IMR-90 (cell line): ENCODE data around the gene ARHGAP28. TPM values are rescaled to one million over a fixed set of nuclear protein-coding genes. Genes with fewer than 3 reads are reported as not detected.

Experiments used
- ATAC-seq: fragments of 200-7000 bp; cut with Tn5 transposase; 2 replicates; pipeline ENCODE4 v1.9.1; 2020; ENCODE audit warnings: low read depth, mild to moderate bottlenecking, moderate library complexity
- BruUV-seq: library from RNA; stranded (reverse); fragments of 400-500 nt; replicated peaks from 2 replicates; lab custom pipeline; 2021; lab: Mats Ljungman, UMichigan
- CTCF ChIA-PET: fragments of 300-600 bp; formaldehyde crosslinking; extraction: SDS; loops from one replicate; lab custom pipeline; 2021; ENCODE audit warnings: antibody characterized with exemption; lab: Yijun Ruan, JAX
- POLR2A ChIA-PET: fragments of 300-600 bp; sonication (Branson Sonifier 250); formaldehyde crosslinking; loops from one replicate; lab custom pipeline; 2022; ENCODE audit warnings: antibody characterized with exemption; ENCODE audit not compliant: unreplicated experiment; lab: Charles Lee
- DNase-seq: peaks from one replicate; pipeline ENCODE4 v3.0.0; 2013
- H2AFZ ChIP-seq: replicated peaks from 2 replicates; pipeline ENCODE3; 2013; ENCODE audit warnings: low read length, mild to moderate bottlenecking; ENCODE audit not compliant: poor library complexity
- H2AK5ac ChIP-seq: 2 replicates; pipeline ENCODE4 v1.6.1; 2013; ENCODE audit warnings: low read depth, low read length, inconsistent platforms
- H2AK9ac ChIP-seq: replicated peaks from 2 replicates; pipeline ENCODE3; 2013; ENCODE audit warnings: mild to moderate bottlenecking, low read depth, low read length, moderate library complexity; ENCODE audit not compliant: poor library complexity
- H2BK120ac ChIP-seq: 2 replicates; pipeline ENCODE4 v1.6.1; 2013; ENCODE audit warnings: low read depth, low read length, inconsistent platforms
- H2BK15ac ChIP-seq: 3 replicates; pipeline ENCODE4 v1.6.1; 2013; ENCODE audit warnings: low read depth, low read length, inconsistent platforms
- H2BK20ac ChIP-seq: 2 replicates; pipeline ENCODE4 v1.6.1; 2013; ENCODE audit warnings: low read depth, mild to moderate bottlenecking, inconsistent platforms, low read length, moderate library complexity
- H2BK5ac ChIP-seq: 2 replicates; pipeline ENCODE4 v1.6.1; 2013; ENCODE audit warnings: mild to moderate bottlenecking, low read depth, low read length, inconsistent platforms; ENCODE audit not compliant: poor library complexity, severe bottlenecking
- H3K14ac ChIP-seq: replicated peaks from 2 replicates; pipeline ENCODE4 v1.6.1; 2013; ENCODE audit warnings: low read depth, low read length, inconsistent platforms
- H3K18ac ChIP-seq: 2 replicates; pipeline ENCODE4 v1.6.1; 2013; ENCODE audit warnings: low read depth, low read length, control low read depth
- H3K23ac ChIP-seq: 2 replicates; pipeline ENCODE4 v1.6.1; 2013; ENCODE audit warnings: low read depth, low read length, inconsistent platforms
- H3K27ac ChIP-seq: 2 replicates; pipeline ENCODE4 v1.5.1; 2013; ENCODE audit warnings: mild to moderate bottlenecking, control low read depth, low read length; ENCODE audit not compliant: insufficient read depth
- H3K27me3 ChIP-seq: 2 replicates; pipeline ENCODE4 v1.6.1; 2013; ENCODE audit warnings: low read length; ENCODE audit not compliant: control insufficient read depth, insufficient read depth
- H3K36me3 ChIP-seq: 2 replicates; pipeline ENCODE4 v1.6.1; 2013; ENCODE audit warnings: low read length, mixed read lengths; ENCODE audit not compliant: control insufficient read depth, insufficient read depth
- H3K4ac ChIP-seq: 2 replicates; pipeline ENCODE4 v1.6.1; 2013; ENCODE audit warnings: low read depth, low read length, inconsistent platforms
- H3K4me1 ChIP-seq: 2 replicates; pipeline ENCODE4 v1.6.1; 2013; ENCODE audit warnings: low read length, mixed read lengths; ENCODE audit not compliant: control insufficient read depth, insufficient read depth
- H3K4me2 ChIP-seq: 2 replicates; pipeline ENCODE4 v1.6.1; 2013; ENCODE audit warnings: low read depth, mild to moderate bottlenecking, control low read depth, low read length, moderate library complexity
- H3K4me3 ChIP-seq: 2 replicates; pipeline ENCODE4 v1.5.1; 2013; ENCODE audit warnings: low read depth, mild to moderate bottlenecking, control low read depth, low read length, moderate library complexity; ENCODE audit not compliant: insufficient read depth
- H3K56ac ChIP-seq: 2 replicates; pipeline ENCODE4 v1.6.1; 2013; ENCODE audit warnings: low read length, inconsistent platforms; ENCODE audit not compliant: insufficient read depth; ENCODE audit errors: extremely low read depth
- H3K79me1 ChIP-seq, 2 experiments: 2 replicates each; pipeline ENCODE4 v1.6.1; 2013; ENCODE audit warnings: low read length in 2 of 2, inconsistent platforms in 1 of 2, low read depth in 1 of 2
- H3K9ac ChIP-seq: 2 replicates; pipeline ENCODE4 v1.6.1; 2013; ENCODE audit warnings: low read depth, low read length, control low read depth
- H3K9me1 ChIP-seq: 2 replicates; pipeline ENCODE4 v1.6.1; 2013; ENCODE audit warnings: low read length, inconsistent platforms; ENCODE audit not compliant: insufficient read depth
- H3K9me3 ChIP-seq: 2 replicates; pipeline ENCODE4 v1.6.1; 2013; ENCODE audit warnings: low read length; ENCODE audit not compliant: control insufficient read depth, insufficient read depth
- H4K20me1 ChIP-seq: 2 replicates; pipeline ENCODE4 v1.6.1; 2013; ENCODE audit warnings: low read length, inconsistent platforms; ENCODE audit not compliant: insufficient read depth
- H4K5ac ChIP-seq: 2 replicates; pipeline ENCODE4 v1.6.1; 2013; ENCODE audit warnings: mild to moderate bottlenecking, low read depth, low read length, control low read depth
- H4K8ac ChIP-seq, 2 experiments: 2 replicates each; pipeline ENCODE4 v1.6.1; 2013; ENCODE audit warnings: low read depth in 2 of 2, low read length in 2 of 2, control low read depth in 1 of 2, inconsistent platforms in 1 of 2
- H4K91ac ChIP-seq: 2 replicates; pipeline ENCODE4 v1.6.1; 2013; ENCODE audit warnings: low read depth, low read length, inconsistent platforms; ENCODE audit not compliant: insufficient read depth
- BHLHE40 ChIP-seq: fragments of 150-350 bp; IDR thresholded peaks from 2 replicates; pipeline ENCODE4 v1.6.1; 2016; ENCODE audit warnings: mild to moderate bottlenecking, low read depth, low read length
- CEBPB ChIP-seq: IDR thresholded peaks from 2 replicates; pipeline ENCODE4 v1.6.1; 2012; ENCODE audit warnings: low read depth, low read length, improper control_type of control experiment
- CHD1 ChIP-seq: IDR thresholded peaks from 2 replicates; pipeline ENCODE4 v1.6.1; 2012; ENCODE audit warnings: low read depth, low read length, improper control_type of control experiment
- CTCF ChIP-seq: conservative IDR thresholded peaks from 2 replicates; pipeline ENCODE4 v1.5.1; 2012; ENCODE audit warnings: mild to moderate bottlenecking, low read depth, low read length, improper control_type of control experiment
- ELK1 ChIP-seq: fragments of 150-350 bp; IDR thresholded peaks from 2 replicates; pipeline ENCODE4 v1.6.1; 2016; ENCODE audit warnings: low read depth, mild to moderate bottlenecking, low read length, moderate library complexity, borderline replicate concordance
- FOS ChIP-seq: fragments of 150-350 bp; IDR thresholded peaks from 2 replicates; pipeline ENCODE4 v1.6.1; 2016; ENCODE audit warnings: low read depth, low read length
- MAFK ChIP-seq: IDR thresholded peaks from 2 replicates; pipeline ENCODE4 v1.6.1; 2012; ENCODE audit warnings: low read depth, low read length, improper control_type of control experiment
- MAZ ChIP-seq: IDR thresholded peaks from 2 replicates; pipeline ENCODE4 v1.6.1; 2012; ENCODE audit warnings: low read depth, mild to moderate bottlenecking, low read length, improper control_type of control experiment, moderate library complexity, borderline replicate concordance
- MXI1 ChIP-seq: IDR thresholded peaks from 2 replicates; pipeline ENCODE4 v1.6.1; 2012; ENCODE audit warnings: low read depth, mild to moderate bottlenecking, low read length, moderate library complexity, borderline replicate concordance
- POLR2A ChIP-seq: IDR thresholded peaks from 2 replicates; pipeline ENCODE4 v1.6.1; 2012; ENCODE audit warnings: mild to moderate bottlenecking, low read depth, low read length
- RAD21 ChIP-seq: IDR thresholded peaks from 2 replicates; pipeline ENCODE4 v1.6.1; 2012; ENCODE audit warnings: low read length, improper control_type of control experiment
- RCOR1 ChIP-seq: IDR thresholded peaks from 2 replicates; pipeline ENCODE4 v1.6.1; 2012; ENCODE audit warnings: mild to moderate bottlenecking, low read length, improper control_type of control experiment; ENCODE audit not compliant: insufficient replicate concordance
- RFX5 ChIP-seq: IDR thresholded peaks from 2 replicates; pipeline ENCODE4 v1.8.0; 2012; ENCODE audit warnings: low read depth, mild to moderate bottlenecking, low read length, moderate library complexity
- SMC3 ChIP-seq: fragments of 150-350 bp; IDR thresholded peaks from 2 replicates; pipeline ENCODE4 v1.6.1; 2016; ENCODE audit warnings: low read depth, mild to moderate bottlenecking, antibody characterized with exemption, low read length, moderate library complexity
- WGBS, 2 experiments: methylation state at CpG; one replicate each; pipeline versions ENCODE4 v1.1.5 to v1.1.7; 2013; ENCODE audit warnings: missing lambda C conversion rate in 2 of 2; ENCODE audit not compliant: insufficient read length in 1 of 2; ENCODE audit errors: extremely low coverage in 2 of 2; 5-methylcytosine and 5-hydroxymethylcytosine counted together
- dilution Hi-C: fragments of 300-500 bp; cut with HindIII; formaldehyde crosslinking; loops from one replicate; pipeline ENCODE4 v1.14.3; 2018; ENCODE audit warnings: low sequenced_read_pairs; ENCODE audit not compliant: unreplicated experiment
- in situ Hi-C: fragments of 300-500 bp; cut with MboI; formaldehyde crosslinking; loops from 3 replicates; pipeline ENCODE4 v1.14.3; 2019; ENCODE audit warnings: low sequenced_read_pairs, inconsistent platforms, mixed read lengths
- intact Hi-C: fragments of 100-400 bp; cut with micrococcal nuclease; formaldehyde crosslinking; loops from 2 replicates; pipeline ENCODE4 v1.10.0; 2022
- polyA plus RNA-seq, 3 experiments: library from polyadenylated mRNA; depleted of rRNA; stranded (reverse); fragments of >200 nt; gene quantifications; 2 replicates each; pipeline ENCODE4 v1.2.3, GENCODE V29; 2012; ENCODE audit warnings: low replicate concordance in 1 of 3
- total RNA-seq: library from RNA; depleted of rRNA; stranded (reverse); fragments of >200 nt; gene quantifications from 2 replicates; pipeline ENCODE4 v1.2.3, GENCODE V29; 2012

Gene ARHGAP28
- total and polyA plus RNA-seq, 2 of the 4 experiments (the other 2 are of a cell fraction): 1.8 to 3.8 TPM

- Histone ChIP-seq H3K56ac (no peak overlapping the region), H3K27ac (no peak overlapping the region), H3K9ac (no peak overlapping the region), H4K91ac (no peak overlapping the region), H3K18ac (no peak overlapping the region; the same call in 1 of the 2 replicates), H3K4ac (no peak overlapping the region), H3K14ac (no peak overlapping the region), H3K9me1 (0 out of 2 replicates have a peak, but pooled peaks cover 2% of the 10 kb centered on the region), H3K36me3 (peaks cover 18% of the 10 kb centered on the region), H2BK15ac (no peak overlapping the region), H4K20me1 (no peaks in the 10 kb centered on the region), H3K27me3 (no peaks in the 10 kb centered on the region), H2AK9ac (no peak overlapping the region), H3K79me1 (no peaks in the 10 kb centered on the region), H4K8ac (no peak overlapping the region), H3K23ac (no peak overlapping the region), H3K4me2 (no peak overlapping the region), H2AK5ac (no peak overlapping the region), H3K9me3 (no peaks in the 10 kb centered on the region), H3K4me3 (no peak overlapping the region), H2AFZ (no peak overlapping the region), H4K5ac (no peak overlapping the region), H2BK120ac (no peak overlapping the region), H2BK20ac (no peak overlapping the region), H3K4me1 (peaks cover 8% of the 10 kb centered on the region; the same call in 1 of the 2 replicates), H2BK5ac (no peak overlapping the region)
- ATAC-seq (no peak), DNase-seq (no peak)
- ChIA-PET POLR2A (no interaction called here), CTCF (no interaction called here)
- dilution Hi-C loops: no loop called here
- 100% methylated on average over 4 of the region's 14 CpGs; no CpG with 5 or more reads in 1 of the 2 experiments for WGBS, 2 experiments
- TF ChIP-seq CHD1 (no peak), MAFK (no peak), CTCF (no peak), FOS (no peak), CEBPB (no peak), RFX5 (no peak), BHLHE40 (no peak), POLR2A (no peak), ELK1 (no peak), RAD21 (no peak), RCOR1 (no peak), MXI1 (no peak), MAZ (no peak), SMC3 (no peak)
- intact Hi-C loops: no loop called here
- BruUV-seq: no TSS peak
- in situ Hi-C loops: loop anchor here (25.0 kb wide), 1 partner anchor 665 kb away; no protein-coding TSS in a partner anchor
Measured at GRCh38 chr18:6877288-6877687, 147.8 kb downstream of the ARHGAP28 start.
